DND-41 (cell line): ENCODE data around the gene CGRRF1.

ENCODE experiments used
- EZH2 ChIP-seq: IDR thresholded peaks from 3 replicates; pipeline ENCODE4 v1.6.1; 2012; ENCODE audit warnings: borderline replicate concordance, low read depth, mild to moderate bottlenecking, moderate library complexity, low read length, inconsistent platforms; ENCODE audit not compliant: severe bottlenecking
- TF ChIP-seq, protein P1 (sequence below): IDR thresholded peaks from 2 replicates; pipeline ENCODE4 v1.5.1; 2012; ENCODE audit warnings: borderline replicate concordance, low read length, moderate library complexity, mild to moderate bottlenecking; ENCODE audit not compliant: poor library complexity, severe bottlenecking; ENCODE audit errors: extremely low read depth

DNA sequence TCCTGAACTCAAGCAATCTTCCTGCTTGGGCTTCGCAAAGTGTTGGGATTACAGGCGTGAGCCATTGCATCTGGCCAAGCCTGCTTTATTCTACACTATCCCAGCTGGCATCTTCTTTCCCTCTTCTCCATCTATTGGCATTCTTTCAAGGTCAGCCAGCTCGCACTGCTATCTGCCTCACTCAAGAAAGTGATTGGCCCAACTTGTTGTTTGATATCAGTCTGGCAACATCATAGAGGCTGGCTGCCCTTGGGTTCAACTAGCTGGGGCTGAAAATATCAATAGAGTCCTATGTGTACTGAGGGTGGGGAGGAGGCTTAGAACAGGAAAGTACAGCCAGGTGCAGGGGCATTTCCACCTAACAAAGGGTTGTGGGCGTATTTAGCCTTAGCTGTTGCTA, 38.1 kb upstream of the CGRRF1 start:
- TF ChIP-seq, protein P1, sequence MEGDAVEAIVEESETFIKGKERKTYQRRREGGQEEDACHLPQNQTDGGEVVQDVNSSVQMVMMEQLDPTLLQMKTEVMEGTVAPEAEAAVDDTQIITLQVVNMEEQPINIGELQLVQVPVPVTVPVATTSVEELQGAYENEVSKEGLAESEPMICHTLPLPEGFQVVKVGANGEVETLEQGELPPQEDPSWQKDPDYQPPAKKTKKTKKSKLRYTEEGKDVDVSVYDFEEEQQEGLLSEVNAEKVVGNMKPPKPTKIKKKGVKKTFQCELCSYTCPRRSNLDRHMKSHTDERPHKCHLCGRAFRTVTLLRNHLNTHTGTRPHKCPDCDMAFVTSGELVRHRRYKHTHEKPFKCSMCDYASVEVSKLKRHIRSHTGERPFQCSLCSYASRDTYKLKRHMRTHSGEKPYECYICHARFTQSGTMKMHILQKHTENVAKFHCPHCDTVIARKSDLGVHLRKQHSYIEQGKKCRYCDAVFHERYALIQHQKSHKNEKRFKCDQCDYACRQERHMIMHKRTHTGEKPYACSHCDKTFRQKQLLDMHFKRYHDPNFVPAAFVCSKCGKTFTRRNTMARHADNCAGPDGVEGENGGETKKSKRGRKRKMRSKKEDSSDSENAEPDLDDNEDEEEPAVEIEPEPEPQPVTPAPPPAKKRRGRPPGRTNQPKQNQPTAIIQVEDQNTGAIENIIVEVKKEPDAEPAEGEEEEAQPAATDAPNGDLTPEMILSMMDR = no peak
- no peak for TF ChIP-seq EZH2
